GM12874 (cell line): Measurements from ENCODE around the gene LMBRD2.

Source experiments
- TF ChIP-seq, protein P1 (sequence below): IDR thresholded peaks from 2 replicates; pipeline ENCODE4 v1.5.1; 2011; ENCODE audit warnings: low read depth, mild to moderate bottlenecking, control low read depth, low read length, moderate library complexity; ENCODE audit not compliant: insufficient read depth

The LMBRD2 gene

GRCh38 chr5:36179950-36180349, 28.3 kb upstream of the LMBRD2 start:
- TF ChIP-seq, protein P1, sequence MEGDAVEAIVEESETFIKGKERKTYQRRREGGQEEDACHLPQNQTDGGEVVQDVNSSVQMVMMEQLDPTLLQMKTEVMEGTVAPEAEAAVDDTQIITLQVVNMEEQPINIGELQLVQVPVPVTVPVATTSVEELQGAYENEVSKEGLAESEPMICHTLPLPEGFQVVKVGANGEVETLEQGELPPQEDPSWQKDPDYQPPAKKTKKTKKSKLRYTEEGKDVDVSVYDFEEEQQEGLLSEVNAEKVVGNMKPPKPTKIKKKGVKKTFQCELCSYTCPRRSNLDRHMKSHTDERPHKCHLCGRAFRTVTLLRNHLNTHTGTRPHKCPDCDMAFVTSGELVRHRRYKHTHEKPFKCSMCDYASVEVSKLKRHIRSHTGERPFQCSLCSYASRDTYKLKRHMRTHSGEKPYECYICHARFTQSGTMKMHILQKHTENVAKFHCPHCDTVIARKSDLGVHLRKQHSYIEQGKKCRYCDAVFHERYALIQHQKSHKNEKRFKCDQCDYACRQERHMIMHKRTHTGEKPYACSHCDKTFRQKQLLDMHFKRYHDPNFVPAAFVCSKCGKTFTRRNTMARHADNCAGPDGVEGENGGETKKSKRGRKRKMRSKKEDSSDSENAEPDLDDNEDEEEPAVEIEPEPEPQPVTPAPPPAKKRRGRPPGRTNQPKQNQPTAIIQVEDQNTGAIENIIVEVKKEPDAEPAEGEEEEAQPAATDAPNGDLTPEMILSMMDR = no peak

DNA sequence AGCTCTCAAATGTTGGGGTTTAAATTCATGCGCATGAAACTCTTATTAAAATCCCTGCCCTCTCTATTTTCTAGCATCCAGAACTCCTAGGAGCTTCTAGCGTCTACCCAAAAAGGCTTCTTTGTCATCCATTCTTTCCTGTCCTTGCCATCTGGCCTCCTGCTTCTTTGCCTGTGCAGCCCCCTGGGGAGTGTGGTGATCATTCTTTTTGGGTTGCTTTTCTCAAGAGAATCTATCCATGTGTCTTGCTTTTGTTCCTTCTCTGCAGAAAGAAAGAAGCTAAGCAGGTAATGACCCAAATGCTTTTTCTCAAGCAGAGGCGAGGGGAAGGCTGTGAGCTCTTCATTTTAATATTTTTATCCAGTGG, 26.8 kb upstream of the LMBRD2 start:
- TF ChIP-seq, protein P1 = no peak

- TF ChIP-seq, protein P1 = peak; percentile 33; the same call in 1 of the 2 replicates
These were observed 26.2 kb upstream of the LMBRD2 start for GRCh38 chr5:36177715-36178523.

DNA sequence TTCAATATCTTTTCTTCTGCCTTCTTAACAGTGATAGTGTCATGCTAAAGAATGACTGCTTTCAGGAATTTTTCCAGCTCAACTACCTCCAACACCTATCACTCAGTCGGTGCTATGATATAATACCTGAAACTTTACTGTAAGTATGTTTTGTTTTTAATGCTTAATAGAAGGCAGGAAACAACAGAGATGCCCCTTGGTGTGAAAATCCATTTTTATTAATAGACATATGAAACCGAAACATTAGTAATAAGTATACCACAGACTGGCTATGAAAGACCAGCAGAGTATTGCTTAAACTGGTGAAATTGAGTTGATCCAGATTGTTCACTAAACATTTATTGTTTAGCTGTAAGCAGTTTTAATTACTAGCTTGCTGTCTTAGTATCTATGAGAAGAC, 25.5 kb upstream of the LMBRD2 start:
- TF ChIP-seq, protein P1 = no peak

DNA sequence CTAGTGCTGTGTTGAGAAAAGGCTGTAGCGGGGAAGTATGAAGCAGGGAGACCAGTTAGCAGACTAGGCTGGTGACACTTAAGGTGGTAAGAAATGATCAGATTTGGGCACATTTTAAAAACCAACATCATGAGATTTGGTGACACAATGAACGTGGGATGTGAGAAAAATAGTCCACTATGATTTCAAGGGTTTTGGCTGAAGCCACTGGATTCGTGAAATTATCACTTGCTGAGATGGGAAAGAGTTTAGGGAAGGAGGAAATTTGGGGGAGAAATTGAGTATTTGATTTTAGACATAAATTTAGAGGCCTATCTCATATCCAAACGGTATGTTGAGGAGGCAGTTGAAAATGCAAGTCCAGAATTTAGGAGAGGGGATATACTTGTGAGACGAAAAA, 23.4 kb upstream of the LMBRD2 start:
- TF ChIP-seq, protein P1 = no peak

GRCh38 chr5:36174119-36174518, 22.4 kb upstream of the LMBRD2 start:
- TF ChIP-seq, protein P1 = no peak

GRCh38 chr5:36173426-36173825, 21.7 kb upstream of the LMBRD2 start:
- TF ChIP-seq, protein P1 = no peak
